Liver (tissue), 9 donors: ENCODE results near the gene PTH1R. TPM values are rescaled to one million over a fixed set of nuclear protein-coding genes. Genes with fewer than 3 reads are reported as not detected.

ENCODE experiments used
- DNase-seq: peaks from one replicate; pipeline ENCODE4 v3.0.0-alpha.2; 2017; ENCODE audit warnings: low spot score
- H3K27ac ChIP-seq, 2 donors: one replicate each; pipeline ENCODE4 v1.7.0; 2013; ENCODE audit warnings: inconsistent platforms in 2 of 2, low read length in 2 of 2, control low read depth in 1 of 2, low read depth in 1 of 2, mild to moderate bottlenecking in 1 of 2
- H3K27me3 ChIP-seq, 4 donors: one replicate each; pipeline versions ENCODE4 v1.6.1 to v1.7.0; 2013; ENCODE audit warnings: low read length in 3 of 4, inconsistent platforms in 1 of 4, mild to moderate bottlenecking in 1 of 4, moderate library complexity in 1 of 4; ENCODE audit not compliant: control insufficient read depth in 4 of 4, insufficient read depth in 4 of 4
- H3K36me3 ChIP-seq, 4 donors: one replicate each; pipeline versions ENCODE4 v1.6.1 to v1.7.0; 2013; ENCODE audit warnings: low read length in 3 of 4, mild to moderate bottlenecking in 3 of 4, low read depth in 1 of 4, moderate library complexity in 1 of 4; ENCODE audit not compliant: control insufficient read depth in 4 of 4, insufficient read depth in 3 of 4
- H3K4me1 ChIP-seq, 4 donors: one replicate each; pipeline versions ENCODE4 v1.6.1 to v1.7.0; 2013; ENCODE audit warnings: low read length in 3 of 4, mild to moderate bottlenecking in 3 of 4, moderate library complexity in 1 of 4; ENCODE audit not compliant: control insufficient read depth in 4 of 4, insufficient read depth in 4 of 4
- H3K4me3 ChIP-seq, 3 donors: one replicate each; pipeline versions ENCODE4 v1.6.1 to v1.7.0; 2013; ENCODE audit warnings: low read length in 3 of 3, control low read depth in 1 of 3, low read depth in 1 of 3, mild to moderate bottlenecking in 1 of 3
- H3K9ac ChIP-seq, 2 donors: one replicate each; pipeline ENCODE4 v1.7.0; 2013; ENCODE audit warnings: low read length in 2 of 2, mild to moderate bottlenecking in 2 of 2, moderate library complexity in 2 of 2, control low read depth in 1 of 2, low read depth in 1 of 2
- H3K9me3 ChIP-seq, 4 donors: one replicate each; pipeline versions ENCODE4 v1.6.1 to v1.7.0; 2013; ENCODE audit warnings: low read length in 3 of 4; ENCODE audit not compliant: control insufficient read depth in 4 of 4
- EGR1 ChIP-seq, 2 donors: IDR thresholded peaks; 2 replicates each; pipeline ENCODE4 v1.6.1; 2016 to 2018; ENCODE audit warnings: antibody characterized with exemption in 2 of 2, low read depth in 2 of 2
- FOXA1 ChIP-seq: IDR thresholded peaks from 2 replicates; pipeline ENCODE4 v1.6.1; 2016; ENCODE audit warnings: antibody characterized with exemption
- FOXA2 ChIP-seq: IDR thresholded peaks from 2 replicates; pipeline ENCODE4 v1.6.1; 2016; ENCODE audit warnings: antibody characterized with exemption
- GABPA ChIP-seq, 2 donors: IDR thresholded peaks in 1 of 2; conservative IDR thresholded peaks in 1 of 2; 2 replicates each; pipeline ENCODE4 v1.6.1; 2016; ENCODE audit warnings: antibody characterized with exemption in 2 of 2, mild to moderate bottlenecking in 1 of 2, moderate library complexity in 1 of 2
- HNF4A ChIP-seq, 2 donors: conservative IDR thresholded peaks; 2 replicates each; pipeline ENCODE4 v1.6.1; 2016; ENCODE audit warnings: antibody characterized with exemption in 2 of 2, mild to moderate bottlenecking in 2 of 2
- HNF4G ChIP-seq: IDR thresholded peaks from 2 replicates; pipeline ENCODE4 v1.6.1; 2016; ENCODE audit warnings: antibody characterized with exemption
- JUND ChIP-seq, 2 donors: IDR thresholded peaks; 2 replicates each; pipeline ENCODE4 v1.6.1; 2016; ENCODE audit warnings: antibody characterized with exemption in 2 of 2
- NR2F2 ChIP-seq: IDR thresholded peaks from 2 replicates; pipeline ENCODE4 v1.6.1; 2016; ENCODE audit warnings: antibody characterized with exemption
- RAD21 ChIP-seq, 2 donors: IDR thresholded peaks; 2 replicates each; pipeline ENCODE4 v1.6.1; 2016; ENCODE audit warnings: antibody characterized with exemption in 2 of 2, mild to moderate bottlenecking in 2 of 2
- RXRA ChIP-seq, 2 donors: IDR thresholded peaks; 2 replicates each; pipeline ENCODE4 v1.6.1; 2017 to 2018; ENCODE audit warnings: antibody characterized with exemption in 2 of 2, mild to moderate bottlenecking in 1 of 2
- SP1 ChIP-seq: IDR thresholded peaks from 2 replicates; pipeline ENCODE4 v1.6.1; 2018; ENCODE audit warnings: antibody characterized with exemption, mild to moderate bottlenecking
- TAF1 ChIP-seq: conservative IDR thresholded peaks from 2 replicates; pipeline ENCODE4 v1.6.1; 2016; ENCODE audit warnings: antibody characterized with exemption, mild to moderate bottlenecking
- YY1 ChIP-seq: IDR thresholded peaks from 2 replicates; pipeline ENCODE4 v1.6.1; 2016; ENCODE audit warnings: antibody characterized with exemption, mild to moderate bottlenecking
- WGBS: extraction: QIAGEN DNeasy Blood & Tissue Kit; methylation state at CpG from one replicate; pipeline ENCODE4 v1.1.7; 2013; 5-methylcytosine and 5-hydroxymethylcytosine counted together
- polyA plus RNA-seq, 2 donors: library from polyadenylated mRNA; stranded (reverse) in 1 of 2; unstranded in 1 of 2; fragments of 200-250 nt in 1 of 2; fragments of >200 nt in 1 of 2; fragmentation: Nextera tagmentation in 1 of 2; extraction: Ambion mirVana in 1 of 2; gene quantifications; one replicate each; pipeline versions ENCODE4 v1.2.1 to v1.2.3, GENCODE V29; 2013 to 2015
- total RNA-seq, 2 donors: library from RNA; depleted of rRNA; stranded (reverse); fragments of >200 nt; gene quantifications; one replicate each; pipeline ENCODE4 v1.2.3, GENCODE V29; 2014
- TF ChIP-seq, protein P1 (sequence below): IDR thresholded peaks from 2 replicates; pipeline ENCODE4 v1.6.1; 2016; ENCODE audit warnings: antibody characterized with exemption
- TF ChIP-seq, protein P2 (sequence below): IDR thresholded peaks from 2 replicates; pipeline ENCODE4 v1.6.1; 2016; ENCODE audit warnings: antibody characterized with exemption
- TF ChIP-seq, protein P3 (sequence below): fragments of 150-350 bp; IDR thresholded peaks from 2 replicates; pipeline ENCODE4 v1.5.1; 2017; ENCODE audit warnings: improper control_type of control experiment, low read depth, low read length; ENCODE audit not compliant: missing input control
- donor health status: healthy.
- donor health status: healthy.
- donor health status: healthy.
- donor health status: healthy.
- donor health status: healthy.

Gene PTH1R
- total and polyA plus RNA-seq, 4 donors = 7.2 to 28.4 (median 23.6) TPM

DNA sequence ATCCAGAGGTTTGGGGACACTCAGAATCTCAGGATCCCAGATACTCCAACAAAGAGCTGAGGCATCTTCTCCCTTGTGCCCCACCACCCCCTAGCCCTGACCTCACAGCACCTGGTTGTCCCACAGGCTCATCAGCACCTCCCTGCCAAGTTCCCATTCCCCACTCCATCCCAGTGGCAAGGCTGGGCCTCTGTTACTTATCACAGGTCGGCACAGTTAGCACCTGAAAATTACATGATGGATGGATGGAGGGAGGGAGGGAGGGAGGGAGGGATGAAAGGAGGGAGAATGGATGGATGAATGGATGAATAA, 27.1 kb upstream of the PTH1R start:
- no peak overlapping the region for H3K4me3 ChIP-seq
- H3K36me3 ChIP-seq = no peaks in the 10 kb centered on the region
- H3K9ac ChIP-seq = no peak overlapping the region
- H3K4me1 ChIP-seq = peaks cover 2 to 14% (median 7%) of the 10 kb centered on the region in 4 donors
- H3K9me3 ChIP-seq = no peaks in the 10 kb centered on the region
- H3K27me3 ChIP-seq = no peaks in the 10 kb centered on the region
- DNase-seq = no peak
- TF ChIP-seq FOXA1 (no peak), RXRA (IDR thresholded peaks at IDR 0.05) (no peak)
- 79% methylated on average over 1 of the region's 1 CpG for WGBS
- H3K27ac ChIP-seq = no peak overlapping the region

DNA sequence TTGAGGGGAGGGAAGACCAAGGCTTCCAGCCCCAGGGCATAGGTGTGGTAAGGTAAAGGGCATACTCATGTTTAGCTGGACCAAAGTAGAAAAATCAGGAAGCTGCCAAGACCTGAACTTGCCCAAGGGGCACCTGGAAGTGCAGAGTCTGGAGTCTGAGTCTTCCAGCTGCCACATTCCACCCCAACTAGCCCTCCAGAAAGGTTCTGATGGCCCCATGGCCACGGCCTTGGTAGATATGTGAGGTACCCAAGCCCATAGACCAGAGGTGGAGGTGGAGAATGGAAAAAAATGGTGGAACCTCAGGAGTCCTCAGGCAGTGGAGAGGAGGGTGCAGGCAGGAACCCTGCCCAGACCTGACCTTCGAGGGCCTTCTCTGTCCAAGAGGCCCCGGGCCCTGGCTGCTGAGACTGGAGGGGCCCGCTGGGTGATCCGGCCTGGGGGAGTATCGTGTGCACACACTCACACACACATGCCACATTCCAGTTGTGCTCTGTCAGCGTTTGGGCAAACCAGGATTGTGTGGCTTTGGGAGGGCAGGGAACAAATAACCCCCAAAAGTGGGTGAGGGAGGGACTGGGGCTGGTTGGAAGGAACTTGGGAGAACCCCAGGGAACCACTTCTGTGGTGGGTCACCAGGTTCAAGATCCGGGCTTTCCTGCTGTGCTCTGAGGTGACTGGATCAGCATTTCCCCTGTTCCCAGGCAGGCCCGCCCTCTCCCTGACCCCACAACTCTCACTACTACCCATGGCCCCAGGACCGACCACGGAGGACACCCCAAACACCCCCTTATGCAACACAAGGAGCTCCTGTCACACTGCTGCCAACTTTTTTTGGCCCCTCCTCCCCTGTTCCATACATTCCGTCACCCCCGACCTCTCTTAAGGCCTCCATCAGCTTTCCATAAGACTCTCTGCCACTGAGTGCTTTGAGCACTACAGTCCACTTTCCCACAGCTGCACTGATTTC, 25.9 kb upstream of the PTH1R start:
- no peaks in the 10 kb centered on the region for H3K9me3 ChIP-seq
- H3K27ac ChIP-seq = no peak overlapping the region
- no peak overlapping the region for H3K9ac ChIP-seq
- WGBS = 90% methylated on average over 13 of the region's 13 CpGs
- H3K27me3 ChIP-seq = no peaks in the 10 kb centered on the region
- DNase-seq = no peak
- H3K4me3 ChIP-seq = no peak overlapping the region
- H3K4me1 ChIP-seq = peaks cover 0 to 5% (median under 1%) of the 10 kb centered on the region in 4 donors
- TF ChIP-seq YY1 (no peak), RXRA (IDR thresholded peaks at IDR 0.05) (no peak), EGR1 (IDR thresholded peaks at IDR 0.05; ENCODE audit: low read depth in 2 of 2) (no peak), NR2F2 (no peak), GABPA (IDR thresholded peaks at IDR 0.05 in 1 of 2, conservative IDR thresholded peaks at IDR 0.05 in 1 of 2) (no peak), HNF4A (conservative IDR thresholded peaks at IDR 0.05) (no peak), FOXA2 (no peak), HNF4G (no peak), SP1 (no peak), JUND (IDR thresholded peaks at IDR 0.05) (no peak), TAF1 (no peak), RAD21 (IDR thresholded peaks at IDR 0.05) (no peak)
- TF ChIP-seq, protein P1, sequence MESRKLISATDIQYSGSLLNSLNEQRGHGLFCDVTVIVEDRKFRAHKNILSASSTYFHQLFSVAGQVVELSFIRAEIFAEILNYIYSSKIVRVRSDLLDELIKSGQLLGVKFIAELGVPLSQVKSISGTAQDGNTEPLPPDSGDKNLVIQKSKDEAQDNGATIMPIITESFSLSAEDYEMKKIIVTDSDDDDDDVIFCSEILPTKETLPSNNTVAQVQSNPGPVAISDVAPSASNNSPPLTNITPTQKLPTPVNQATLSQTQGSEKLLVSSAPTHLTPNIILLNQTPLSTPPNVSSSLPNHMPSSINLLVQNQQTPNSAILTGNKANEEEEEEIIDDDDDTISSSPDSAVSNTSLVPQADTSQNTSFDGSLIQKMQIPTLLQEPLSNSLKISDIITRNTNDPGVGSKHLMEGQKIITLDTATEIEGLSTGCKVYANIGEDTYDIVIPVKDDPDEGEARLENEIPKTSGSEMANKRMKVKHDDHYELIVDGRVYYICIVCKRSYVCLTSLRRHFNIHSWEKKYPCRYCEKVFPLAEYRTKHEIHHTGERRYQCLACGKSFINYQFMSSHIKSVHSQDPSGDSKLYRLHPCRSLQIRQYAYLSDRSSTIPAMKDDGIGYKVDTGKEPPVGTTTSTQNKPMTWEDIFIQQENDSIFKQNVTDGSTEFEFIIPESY = no peak
- TF ChIP-seq, protein P2, sequence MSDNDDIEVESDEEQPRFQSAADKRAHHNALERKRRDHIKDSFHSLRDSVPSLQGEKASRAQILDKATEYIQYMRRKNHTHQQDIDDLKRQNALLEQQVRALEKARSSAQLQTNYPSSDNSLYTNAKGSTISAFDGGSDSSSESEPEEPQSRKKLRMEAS = no peak
- TF ChIP-seq, protein P3, sequence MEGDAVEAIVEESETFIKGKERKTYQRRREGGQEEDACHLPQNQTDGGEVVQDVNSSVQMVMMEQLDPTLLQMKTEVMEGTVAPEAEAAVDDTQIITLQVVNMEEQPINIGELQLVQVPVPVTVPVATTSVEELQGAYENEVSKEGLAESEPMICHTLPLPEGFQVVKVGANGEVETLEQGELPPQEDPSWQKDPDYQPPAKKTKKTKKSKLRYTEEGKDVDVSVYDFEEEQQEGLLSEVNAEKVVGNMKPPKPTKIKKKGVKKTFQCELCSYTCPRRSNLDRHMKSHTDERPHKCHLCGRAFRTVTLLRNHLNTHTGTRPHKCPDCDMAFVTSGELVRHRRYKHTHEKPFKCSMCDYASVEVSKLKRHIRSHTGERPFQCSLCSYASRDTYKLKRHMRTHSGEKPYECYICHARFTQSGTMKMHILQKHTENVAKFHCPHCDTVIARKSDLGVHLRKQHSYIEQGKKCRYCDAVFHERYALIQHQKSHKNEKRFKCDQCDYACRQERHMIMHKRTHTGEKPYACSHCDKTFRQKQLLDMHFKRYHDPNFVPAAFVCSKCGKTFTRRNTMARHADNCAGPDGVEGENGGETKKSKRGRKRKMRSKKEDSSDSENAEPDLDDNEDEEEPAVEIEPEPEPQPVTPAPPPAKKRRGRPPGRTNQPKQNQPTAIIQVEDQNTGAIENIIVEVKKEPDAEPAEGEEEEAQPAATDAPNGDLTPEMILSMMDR = no peak
- H3K36me3 ChIP-seq = no peaks in the 10 kb centered on the region
